Osteocyte (in vitro differentiated cells): ENCODE results near the gene DDHD1. TPM values are rescaled to one million over a fixed set of nuclear protein-coding genes. Genes with fewer than 3 reads are reported as not detected.
A peak's percentile ranks its signal among the peaks of the same experiment; 100 is the strongest.

Source experiments
- DNase-seq: peaks from one replicate; pipeline ENCODE4 v3.0.0; 2021; ENCODE audit warnings: mixed read lengths; ENCODE audit not compliant: unreplicated experiment; ENCODE audit errors: extremely low spot score
- H3K27ac Mint-ChIP-seq: one replicate; pipeline ENCODE4 v1.8.0; 2021; ENCODE audit warnings: mild to moderate bottlenecking, mixed read lengths; ENCODE audit not compliant: unreplicated experiment
- H3K27me3 Mint-ChIP-seq: one replicate; pipeline ENCODE4 v1.8.0; 2021; ENCODE audit warnings: mixed read lengths; ENCODE audit not compliant: unreplicated experiment
- H3K36me3 Mint-ChIP-seq: one replicate; pipeline ENCODE4 v1.8.0; 2021; ENCODE audit warnings: mixed read lengths; ENCODE audit not compliant: unreplicated experiment
- H3K4me1 Mint-ChIP-seq: one replicate; pipeline ENCODE4 v1.8.0; 2021; ENCODE audit warnings: mixed read lengths; ENCODE audit not compliant: unreplicated experiment
- H3K4me3 Mint-ChIP-seq: one replicate; pipeline ENCODE4 v1.8.0; 2021; ENCODE audit warnings: mild to moderate bottlenecking, moderate library complexity, mixed read lengths; ENCODE audit not compliant: unreplicated experiment
- H3K9me3 Mint-ChIP-seq: one replicate; pipeline ENCODE4 v1.8.0; 2021; ENCODE audit warnings: mixed read lengths; ENCODE audit not compliant: unreplicated experiment
- CTCF ChIP-seq: fragments of 200-600 bp; sonication (generic); IDR thresholded peaks from 2 replicates; pipeline ENCODE4 v1.5.0; 2021; ENCODE audit warnings: antibody characterized with exemption, mild to moderate bottlenecking, moderate library complexity
- total RNA-seq: library from RNA; stranded (reverse); gene quantifications from 2 replicates; pipeline ENCODE4 v1.2.1, GENCODE V29; 2021

Gene DDHD1
- total RNA-seq, 1 donor from 2014 or later, result 21.1 TPM

- TF ChIP-seq CTCF, result no peak
- no peaks in the 10 kb centered on the region for H3K27me3 Mint-ChIP-seq
- no peak for DNase-seq
- no peaks in the 10 kb centered on the region for H3K4me1 Mint-ChIP-seq
- H3K36me3 Mint-ChIP-seq, result peaks cover 3% of the 10 kb centered on the region
- H3K9me3 Mint-ChIP-seq, result peaks cover 13% of the 10 kb centered on the region
- no peak overlapping the region for H3K4me3 Mint-ChIP-seq
- no peak overlapping the region for H3K27ac Mint-ChIP-seq
Observed at GRCh38 chr14:53113989-53114388, 39.1 kb downstream of the DDHD1 start.

GRCh38 chr14:53110096-53110495, 43.0 kb downstream of the DDHD1 start:
- TF ChIP-seq CTCF, result no peak

GRCh38 chr14:53109105-53110041, 43.8 kb downstream of the DDHD1 start:
- peaks cover 2% of the 10 kb centered on the region for H3K4me1 Mint-ChIP-seq
- H3K36me3 Mint-ChIP-seq, result peaks cover 5% of the 10 kb centered on the region
- H3K27ac Mint-ChIP-seq, result no peak overlapping the region
- no peaks in the 10 kb centered on the region for H3K27me3 Mint-ChIP-seq
- H3K9me3 Mint-ChIP-seq, result no peaks in the 10 kb centered on the region
- no peak for DNase-seq
- no peak for TF ChIP-seq CTCF
- H3K4me3 Mint-ChIP-seq, result no peak overlapping the region

More at GRCh38 chr14:53110096-53110495, 43.0 kb downstream of the DDHD1 start:
- Mint-ChIP-seq H3K4me1 (peaks cover 2% of the 10 kb centered on the region), H3K27me3 (no peaks in the 10 kb centered on the region), H3K27ac (no peak overlapping the region), H3K4me3 (no peak overlapping the region), H3K9me3 (no peaks in the 10 kb centered on the region), H3K36me3 (peaks cover 5% of the 10 kb centered on the region)
- DNase-seq, result no peak

GRCh38 chr14:53108292-53109104, 44.6 kb downstream of the DDHD1 start:
- H3K27me3 Mint-ChIP-seq, result no peaks in the 10 kb centered on the region
- H3K36me3 Mint-ChIP-seq, result peaks cover 5% of the 10 kb centered on the region
- H3K4me1 Mint-ChIP-seq, result peaks cover 2% of the 10 kb centered on the region
- no peak for TF ChIP-seq CTCF
- H3K27ac Mint-ChIP-seq, result peak overlapping the region; percentile 51
- no peak for DNase-seq
- no peak overlapping the region for H3K4me3 Mint-ChIP-seq
- no peaks in the 10 kb centered on the region for H3K9me3 Mint-ChIP-seq

- no peak for TF ChIP-seq CTCF
- Mint-ChIP-seq H3K4me3 (no peak overlapping the region), H3K4me1 (peaks cover 2% of the 10 kb centered on the region), H3K9me3 (no peaks in the 10 kb centered on the region), H3K27ac (no peak overlapping the region), H3K36me3 (peaks cover 13% of the 10 kb centered on the region), H3K27me3 (no peaks in the 10 kb centered on the region)
- DNase-seq, result no peak
Observed at GRCh38 chr14:53106768-53107167, 46.4 kb downstream of the DDHD1 start.
